ENCODE results near the gene IL13RA1. TPM values are rescaled to one million over a fixed set of nuclear protein-coding genes. Genes with fewer than 3 reads are reported as not detected.
"Not testable (repeated sequence)": the region's sequence is repeated elsewhere in the genome, so short reads cannot be mapped to it uniquely, and the experiment has no call there.

The IL13RA1 gene
- 29.4 and 32.2 TPM in 2 replicates for total RNA-seq (2014; rRNA removed; shearing (Covaris generic))

GRCh38 chrX:118726887-118727685 is at the start of gene IL13RA1:
TSS of gene IL13RA1 (plus strand) at chrX:118727606. CDS start at chrX:118727639, 33 bp downstream.
- peak; percentile 80 for DNase-seq (ENCODE audit: low read depth)

- no peak for DNase-seq (ENCODE audit: low read depth)
Observed at GRCh38 chrX:118679290-118679689, 48.1 kb upstream of the IL13RA1 start.

GRCh38 chrX:118682258-118683014 is 45.0 kb upstream of the IL13RA1 start:
- DNase-seq (ENCODE audit: low read depth) = no peak

GRCh38 chrX:118685393-118685792 is 42.0 kb upstream of the IL13RA1 start:
- no peak for DNase-seq (ENCODE audit: low read depth)

- DNase-seq (ENCODE audit: low read depth) = no peak
Observed at GRCh38 chrX:118688935-118689334, 38.5 kb upstream of the IL13RA1 start.

GRCh38 chrX:118693843-118694242 is 33.6 kb upstream of the IL13RA1 start:
- DNase-seq (ENCODE audit: low read depth) = no peak

- no peak for DNase-seq (ENCODE audit: low read depth)
Observed at GRCh38 chrX:118694638-118695037, 32.8 kb upstream of the IL13RA1 start.

- peak; percentile 25 for DNase-seq (ENCODE audit: low read depth)
Observed at GRCh38 chrX:118698516-118699170, 28.8 kb upstream of the IL13RA1 start.

GRCh38 chrX:118702741-118703140 is 24.7 kb upstream of the IL13RA1 start:
- DNase-seq (ENCODE audit: low read depth) = peak; percentile 75

- no peak for DNase-seq (ENCODE audit: low read depth)
Observed at GRCh38 chrX:118706681-118707080, 20.7 kb upstream of the IL13RA1 start.

GRCh38 chrX:118714521-118714920 is 12.9 kb upstream of the IL13RA1 start:
- DNase-seq (ENCODE audit: low read depth) = no peak

GRCh38 chrX:118715917-118716316 is 11.5 kb upstream of the IL13RA1 start:
- DNase-seq (ENCODE audit: low read depth) = not testable (repeated sequence)

GRCh38 chrX:118716833-118717232 is 10.6 kb upstream of the IL13RA1 start:
- DNase-seq (ENCODE audit: low read depth) = not testable (repeated sequence)

GRCh38 chrX:118717678-118718391 is 9.6 kb upstream of the IL13RA1 start:
- no peak for DNase-seq (ENCODE audit: low read depth)

GRCh38 chrX:118718737-118719136 is 8.7 kb upstream of the IL13RA1 start:
- no peak for DNase-seq (ENCODE audit: low read depth)

- DNase-seq (ENCODE audit: low read depth) = no peak
Observed at GRCh38 chrX:118720058-118720707, 7.2 kb upstream of the IL13RA1 start.

- no peak for DNase-seq (ENCODE audit: low read depth)
Observed at GRCh38 chrX:118723376-118723775, 4.0 kb upstream of the IL13RA1 start.

- no peak for DNase-seq (ENCODE audit: low read depth)
Observed at GRCh38 chrX:118724365-118724764, 3.0 kb upstream of the IL13RA1 start.

- DNase-seq (ENCODE audit: low read depth) = peak; percentile 34
Observed at GRCh38 chrX:118724775-118725174, 2.6 kb upstream of the IL13RA1 start.

GRCh38 chrX:118726396-118726795 is 1.0 kb upstream of the IL13RA1 start:
- DNase-seq (ENCODE audit: low read depth) = no peak

- peak; percentile 30 for DNase-seq (ENCODE audit: low read depth)
Observed at GRCh38 chrX:118727686-118728339, 407 bp downstream of the IL13RA1 start.
